HL-60 (cell line): ENCODE data around the gene KLHL3.

Experiments
- DNase-seq, 2 experiments: peaks; one replicate each; pipeline ENCODE4 v3.0.0-alpha.2; 2010 to 2020; ENCODE audit warnings: low read depth in 1 of 2, low spot score in 1 of 2
- H3K27ac ChIP-seq: fragments of 250-450 bp; sonication (Bioruptor Pico); replicated peaks from 2 replicates; pipeline ENCODE4 v1.5.1; 2020; ENCODE audit warnings: mild to moderate bottlenecking, moderate library complexity
- H3K27me3 ChIP-seq: fragments of 250-450 bp; sonication (Bioruptor Pico); 2 replicates; pipeline ENCODE4 v1.5.1; 2021; ENCODE audit warnings: mild to moderate bottlenecking, moderate library complexity; ENCODE audit not compliant: insufficient read depth, poor library complexity, severe bottlenecking
- H3K4me3 ChIP-seq: replicated peaks from 2 replicates; pipeline ENCODE4 v1.5.1; 2011; ENCODE audit warnings: mild to moderate bottlenecking, control low read depth, low read length; ENCODE audit not compliant: insufficient read depth
- CTCF ChIP-seq: IDR thresholded peaks from one replicate; pipeline ENCODE4 v1.5.1; 2011; ENCODE audit warnings: low read length, control low read depth, inconsistent platforms; ENCODE audit not compliant: insufficient read depth
- GABPA ChIP-seq: IDR thresholded peaks from 2 replicates; pipeline ENCODE4 v1.6.1; 2012; ENCODE audit warnings: low read depth
- POLR2AphosphoS5 ChIP-seq: IDR thresholded peaks from 2 replicates; pipeline ENCODE4 v1.6.1; 2012; ENCODE audit warnings: low read depth
- REST ChIP-seq: IDR thresholded peaks from 2 replicates; pipeline ENCODE4 v1.6.1; 2012; ENCODE audit warnings: low read depth; ENCODE audit not compliant: insufficient replicate concordance
- SPI1 ChIP-seq: IDR thresholded peaks from 2 replicates; pipeline ENCODE4 v1.6.1; 2012; ENCODE audit warnings: low read depth, mild to moderate bottlenecking, borderline replicate concordance

KLHL3 gene

DNA sequence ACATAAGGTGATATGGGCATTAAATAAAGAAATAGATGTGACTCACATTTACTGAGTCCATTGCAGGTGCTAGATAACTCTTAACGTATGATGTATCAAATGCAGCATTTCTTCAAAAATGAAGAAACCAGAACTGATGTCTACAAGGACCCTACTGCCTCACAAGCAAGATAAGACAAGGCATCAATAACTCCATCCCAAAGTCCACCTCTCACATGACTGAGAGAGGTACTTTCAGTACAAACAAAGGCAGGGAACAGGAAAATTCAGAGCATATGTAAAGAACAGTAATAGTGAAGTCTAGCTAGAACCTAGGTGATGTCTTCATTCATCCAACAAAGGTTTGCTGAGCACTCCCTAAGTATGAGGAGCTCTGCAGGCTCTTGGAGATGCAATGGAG, 54.7 kb downstream of the KLHL3 start:
- TF ChIP-seq CTCF (no peak), SPI1 (no peak), POLR2AphosphoS5 (no peak), GABPA (no peak), REST (no peak)
- no peak overlapping the region for H3K27ac ChIP-seq
- DNase-seq: no peak
- no peak overlapping the region for H3K4me3 ChIP-seq
- H3K27me3 ChIP-seq: no peaks in the 10 kb centered on the region

- Histone ChIP-seq H3K27ac (no peak overlapping the region), H3K27me3 (no peaks in the 10 kb centered on the region), H3K4me3 (no peak overlapping the region)
- no peak for DNase-seq
- TF ChIP-seq CTCF (no peak), REST (no peak)
Observed at GRCh38 chr5:137679910-137680309, 56.0 kb downstream of the KLHL3 start.

DNA sequence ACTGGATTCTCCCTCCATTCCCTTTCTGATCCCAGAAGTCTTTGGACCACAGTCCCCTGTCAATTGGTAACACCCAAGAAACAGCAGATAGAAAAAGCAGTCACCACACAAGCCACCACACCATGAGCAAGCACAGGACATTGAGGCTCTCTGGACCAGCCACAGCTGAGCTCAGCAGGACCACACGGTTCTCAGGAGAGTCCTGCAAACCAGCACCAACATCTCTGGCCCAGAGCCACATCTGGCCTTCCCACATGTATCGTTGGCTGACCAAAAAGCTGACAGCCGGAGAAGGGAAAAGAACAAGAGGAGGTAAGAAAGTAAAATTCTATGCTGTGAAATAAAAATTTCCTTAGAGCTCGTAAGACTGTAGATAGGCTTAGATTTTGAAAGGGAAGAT, 56.7 kb downstream of the KLHL3 start:
- no peak for DNase-seq
- TF ChIP-seq POLR2AphosphoS5: no peak
- TF ChIP-seq SPI1: no peak
- no peak for TF ChIP-seq CTCF
- TF ChIP-seq REST: no peak
- no peak for TF ChIP-seq GABPA
- no peak overlapping the region for H3K27ac ChIP-seq

More for the DNA sequence above, 56.7 kb downstream of the KLHL3 start:
- Histone ChIP-seq H3K27me3 (no peaks in the 10 kb centered on the region), H3K4me3 (no peak overlapping the region)
